Measurements from ENCODE around the gene GPANK1. TPM values are rescaled to one million over a fixed set of nuclear protein-coding genes. Genes with fewer than 3 reads are reported as not detected.

Gene GPANK1
- total RNA-seq, 4 donors from 2014 or later = 7.1 to 23.6 (median 15.6) TPM

DNA sequence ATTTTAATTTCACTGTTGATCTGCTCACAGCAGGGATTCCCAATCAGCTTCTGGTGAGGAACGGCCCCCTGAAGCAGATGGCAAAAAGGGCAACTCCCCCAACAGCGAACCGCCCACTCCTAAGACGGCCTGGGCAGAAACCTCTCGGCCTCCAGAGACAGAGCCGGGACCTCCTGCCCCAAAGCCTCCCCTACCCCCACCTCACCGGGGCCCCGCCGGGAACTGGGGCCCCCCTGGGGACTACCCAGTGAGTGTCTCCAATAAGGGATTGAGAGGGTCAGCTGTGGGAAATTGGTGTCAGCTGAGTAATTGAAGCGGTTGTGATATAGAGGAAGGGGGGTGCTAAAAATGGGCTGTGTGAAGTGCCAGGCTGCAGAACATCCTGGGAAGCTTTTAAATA is 37.8 kb downstream of the GPANK1 start:
- DNase-seq (ENCODE audit: low spot score) (no peak), ATAC-seq (ENCODE audit: low FRiP score) (no peak)
- no peak for TF ChIP-seq CTCF (IDR thresholded peaks at IDR 0.05)

DNA sequence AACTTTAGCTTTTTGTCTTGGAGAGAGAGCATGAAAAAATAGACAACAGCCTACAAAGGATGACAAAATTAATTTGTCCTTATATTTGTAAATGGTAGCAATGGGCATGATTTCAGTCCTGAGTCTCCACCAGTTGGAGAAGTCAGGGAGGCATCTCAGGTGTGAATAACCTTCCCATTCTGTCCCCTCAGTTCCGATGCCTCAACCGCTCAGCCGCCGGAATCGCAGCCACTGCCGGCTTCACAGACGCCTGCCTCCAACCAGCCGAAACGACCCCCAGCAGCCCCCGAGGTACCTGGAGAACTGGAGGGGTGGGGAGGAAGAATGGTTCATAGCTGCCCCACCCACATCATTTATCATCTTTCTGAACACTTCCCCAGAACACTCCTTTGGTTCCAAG is 40.7 kb downstream of the GPANK1 start:
- no peak for DNase-seq (ENCODE audit: low spot score)
- no peak for TF ChIP-seq CTCF (IDR thresholded peaks at IDR 0.05)

GRCh38 chr6:31622684-31623091 is 42.1 kb downstream of the GPANK1 start:
- TF ChIP-seq CTCF (IDR thresholded peaks at IDR 0.05) = no peak
- ATAC-seq (ENCODE audit: low FRiP score) (no peak), DNase-seq (ENCODE audit: low spot score) (no peak)

More for the DNA sequence above, 40.7 kb downstream of the GPANK1 start:
- ATAC-seq (ENCODE audit: low FRiP score) = no peak

GRCh38 chr6:31621991-31622390 is 42.8 kb downstream of the GPANK1 start:
- no peak for TF ChIP-seq CTCF (IDR thresholded peaks at IDR 0.05)
- ATAC-seq (ENCODE audit: low FRiP score) = no peak
- no peak for DNase-seq (ENCODE audit: low spot score)

- no peak for TF ChIP-seq CTCF (IDR thresholded peaks at IDR 0.05)
- DNase-seq (ENCODE audit: low spot score) (no peak), ATAC-seq (ENCODE audit: low FRiP score) (no peak)
Measured at GRCh38 chr6:31621320-31621939, 43.4 kb downstream of the GPANK1 start.

DNA sequence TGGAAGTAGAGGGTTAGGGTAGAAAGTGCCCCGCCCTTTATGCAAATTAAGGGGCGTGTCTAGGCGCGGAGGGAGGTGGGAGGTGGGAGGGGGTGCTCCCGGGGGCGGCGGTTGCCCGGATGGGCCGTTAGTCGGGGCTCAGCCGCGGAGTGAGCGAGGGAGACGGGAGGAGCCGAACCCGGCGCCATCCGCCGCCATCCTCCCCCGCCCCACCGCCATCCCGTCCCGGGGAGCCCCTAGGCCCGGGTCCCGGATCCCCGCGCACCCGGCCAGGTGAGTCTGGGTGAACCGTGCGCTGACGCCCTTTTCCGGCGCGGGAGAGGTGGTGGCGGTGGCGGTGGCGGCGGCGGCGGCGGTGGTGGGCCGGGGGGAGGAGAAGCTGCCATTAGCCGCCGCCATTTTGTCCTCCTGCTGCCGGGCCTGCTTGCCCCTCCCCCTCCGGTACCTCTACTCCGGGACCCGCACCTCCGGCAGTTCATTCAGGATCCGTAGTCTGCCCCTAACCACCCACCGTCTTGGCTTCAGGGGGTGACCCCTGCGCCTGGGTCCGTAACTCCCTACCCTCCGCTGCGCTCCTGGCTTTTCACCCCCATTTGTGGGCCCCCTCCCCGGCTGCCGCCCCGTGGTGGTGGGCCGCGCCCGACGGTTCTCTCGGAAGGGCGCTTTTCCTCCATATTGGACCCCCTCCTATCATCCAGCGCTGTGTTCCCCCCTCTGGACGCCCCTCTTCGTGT is 44.0 kb downstream of the GPANK1 start, which contains the start of gene PRRC2A:
PRRC2A (plus strand) TSS at position 130 of the 734 bp plus-strand sequence. CDS start 2,075 bp downstream, outside the sequence.
- ATAC-seq (ENCODE audit: low FRiP score) (peak; percentile 80), DNase-seq (ENCODE audit: low spot score) (peak; percentile 91)
- TF ChIP-seq CTCF (IDR thresholded peaks at IDR 0.05) = no peak

Measured in omental fat pad (tissue), 4 donors.